Gastroesophageal sphincter (tissue), 4 donors: ENCODE data around the gene SH3PXD2B. TPM values are rescaled to one million over a fixed set of nuclear protein-coding genes. Genes with fewer than 3 reads are reported as not detected.

Experiments
- ATAC-seq: fragments of 150-250 bp; one replicate; pipeline ENCODE4 v1.9.1; 2016; ENCODE audit warnings: mild to moderate bottlenecking, moderate library complexity
- H3K27ac ChIP-seq, 4 donors: fragments of 200-600 bp; sonication (generic) in 3 of 4; 1 replicate in 3 of 4; 2 replicates in 1 of 4; pipeline ENCODE4 v1.5.1; 2016 to 2019
- H3K27me3 ChIP-seq: fragments of 200-600 bp; sonication (generic); one replicate; pipeline ENCODE4 v1.5.1; 2019
- H3K36me3 ChIP-seq, 2 donors: fragments of 200-600 bp; sonication (generic); one replicate each; pipeline ENCODE4 v1.5.1; 2019; ENCODE audit warnings: control low read depth in 1 of 2
- H3K4me1 ChIP-seq, 3 donors: fragments of 200-600 bp; sonication (generic); 1 replicate in 2 of 3; 2 replicates in 1 of 3; pipeline ENCODE4 v1.5.1; 2016 to 2019; ENCODE audit warnings: control low read depth in 2 of 3
- H3K4me3 ChIP-seq, 2 donors: fragments of 200-600 bp; sonication (generic); one replicate each; pipeline ENCODE4 v1.5.1; 2019; ENCODE audit warnings: mild to moderate bottlenecking in 1 of 2, moderate library complexity in 1 of 2
- H3K9me3 ChIP-seq, 3 donors: fragments of 200-600 bp; sonication (generic); one replicate each; pipeline ENCODE4 v1.5.1; 2017 to 2019; ENCODE audit warnings: control low read depth in 2 of 3
- CTCF ChIP-seq, 4 experiments: fragments of 200-600 bp in 2 of 4; fragments of 450-650 bp in 2 of 4; sonication (generic) in 1 of 4; IDR thresholded peaks; one replicate each; pipeline ENCODE4 v1.5.1; 2017 to 2019; ENCODE audit warnings: antibody characterized with exemption in 4 of 4, mild to moderate bottlenecking in 2 of 4, moderate library complexity in 2 of 4
- EP300 ChIP-seq: sonication (generic); formaldehyde crosslinking; IDR thresholded peaks from one replicate; pipeline ENCODE4 v1.6.1; 2017; ENCODE audit warnings: antibody characterized with exemption, mild to moderate bottlenecking
- POLR2A ChIP-seq, 2 donors: fragments of 450-650 bp; IDR thresholded peaks; one replicate each; pipeline ENCODE4 v1.6.1; 2017; ENCODE audit warnings: antibody characterized with exemption in 2 of 2, mild to moderate bottlenecking in 2 of 2, moderate library complexity in 1 of 2
- POLR2AphosphoS5 ChIP-seq: sonication (generic); formaldehyde crosslinking; IDR thresholded peaks from one replicate; pipeline ENCODE4 v1.6.1; 2017; ENCODE audit warnings: antibody characterized with exemption
- WGBS, 2 donors: methylation state at CpG; one replicate each; pipeline ENCODE4 v1.1.5; 2018; ENCODE audit warnings: low coverage in 1 of 2; 5-methylcytosine and 5-hydroxymethylcytosine counted together
- total RNA-seq, 4 donors: library from RNA; depleted of rRNA; stranded (reverse); fragments of >200 nt; gene quantifications; one replicate each; pipeline ENCODE4 v1.1.0, GENCODE V29; 2016

Gene SH3PXD2B
- total RNA-seq, 4 donors from 2014 or later, result 40.2 to 80.9 (median 56.0) TPM

GRCh38 chr5:172283862-172284610 is 170.3 kb downstream of the SH3PXD2B start:
- H3K36me3 ChIP-seq, result no peaks in the 10 kb centered on the region
- TF ChIP-seq CTCF (IDR thresholded peaks at IDR 0.05), result no peak
- peak in 1 of 2 donors; percentile 81 for TF ChIP-seq POLR2A (IDR thresholded peaks at IDR 0.05)
- peaks cover 0 to 48% (median 11%) of the 10 kb centered on the region in 3 donors for H3K4me1 ChIP-seq
- ATAC-seq, result peak; percentile 93
- peak overlapping the region; percentile 78 to 97 (median 90) for H3K27ac ChIP-seq
- WGBS, 2 donors, result 0% methylated on average over 8 to 13 of the region's 79 CpGs
- peak overlapping the region; percentile 69 to 97 for H3K4me3 ChIP-seq
- H3K9me3 ChIP-seq, result no peaks in the 10 kb centered on the region
- H3K27me3 ChIP-seq, result no peaks in the 10 kb centered on the region

GRCh38 chr5:172283020-172283861 is 171.1 kb downstream of the SH3PXD2B start, which contains the start of gene UBTD2:
UBTD2 (minus strand) TSS chr5:172283764; CDS start chr5:172283665, 99 bp downstream.
- Histone ChIP-seq H3K9me3 (no peaks in the 10 kb centered on the region), H3K4me3 (peak within 1 kb of the TSS; percentile 69 to 97), H3K4me1 (peaks cover 0 to 48% (median 11%) of the 10 kb centered on the region in 3 donors), H3K27ac (peak within 1 kb of the TSS; percentile 87 to 97 (median 93)), H3K36me3 (no peaks in the 10 kb centered on the region), H3K27me3 (no peaks in the 10 kb centered on the region)
- TF ChIP-seq CTCF (IDR thresholded peaks at IDR 0.05), result peak in 3 of 4 experiments; percentile 33 to 72 (median 57)
- no peak for TF ChIP-seq POLR2AphosphoS5
- WGBS, 2 donors, result 0% methylated on average over 3 to 9 of the region's 87 CpGs
- ATAC-seq, result peak; percentile 95

- ATAC-seq, result no peak
- Histone ChIP-seq H3K27me3 (no peaks in the 10 kb centered on the region), H3K9me3 (no peaks in the 10 kb centered on the region), H3K4me1 (peaks cover 0 to 48% (median 11%) of the 10 kb centered on the region in 3 donors), H3K4me3 (peak overlapping the region; percentile 69 to 97), H3K36me3 (no peaks in the 10 kb centered on the region), H3K27ac (peak overlapping the region; percentile 87 to 97 (median 93))
- 6 to 9% methylated on average over 8 to 12 of the region's 13 CpGs for WGBS, 2 donors
- TF ChIP-seq POLR2A (IDR thresholded peaks at IDR 0.05) (no peak), CTCF (IDR thresholded peaks at IDR 0.05) (no peak), POLR2AphosphoS5 (no peak), EP300 (no peak)
Measured at GRCh38 chr5:172282272-172283019, 171.9 kb downstream of the SH3PXD2B start.

- no peaks in the 10 kb centered on the region for H3K36me3 ChIP-seq
- peaks cover 0 to 53% (median 11%) of the 10 kb centered on the region in 3 donors for H3K4me1 ChIP-seq
- 54 to 66% methylated on average over 3 to 6 of the region's 6 CpGs for WGBS, 2 donors
- TF ChIP-seq EP300 (no peak), CTCF (IDR thresholded peaks at IDR 0.05) (no peak), POLR2AphosphoS5 (no peak), POLR2A (IDR thresholded peaks at IDR 0.05) (no peak)
- ATAC-seq, result no peak
- H3K9me3 ChIP-seq, result no peaks in the 10 kb centered on the region
- no peaks in the 10 kb centered on the region for H3K27me3 ChIP-seq
- peak overlapping the region in 1 of 2 donors; percentile 10 for H3K4me3 ChIP-seq
- peak overlapping the region in 1 of 4 donors; percentile 17 for H3K27ac ChIP-seq
Measured at GRCh38 chr5:172281346-172281745, 173.0 kb downstream of the SH3PXD2B start.
